ENCODE results near the gene GGPS1. TPM values are rescaled to one million over a fixed set of nuclear protein-coding genes. Genes with fewer than 3 reads are reported as not detected.
A peak's percentile ranks its signal among the peaks of the same experiment; 100 is the strongest.
"Not testable (repeated sequence)": the region's sequence is repeated elsewhere in the genome, so short reads cannot be mapped to it uniquely, and the experiment has no call there.

GGPS1 gene
- 18.7 and 23.1 TPM in 2 replicates for total RNA-seq (2014; rRNA removed; shearing (Covaris generic); ENCODE audit: low replicate concordance)

DNA sequence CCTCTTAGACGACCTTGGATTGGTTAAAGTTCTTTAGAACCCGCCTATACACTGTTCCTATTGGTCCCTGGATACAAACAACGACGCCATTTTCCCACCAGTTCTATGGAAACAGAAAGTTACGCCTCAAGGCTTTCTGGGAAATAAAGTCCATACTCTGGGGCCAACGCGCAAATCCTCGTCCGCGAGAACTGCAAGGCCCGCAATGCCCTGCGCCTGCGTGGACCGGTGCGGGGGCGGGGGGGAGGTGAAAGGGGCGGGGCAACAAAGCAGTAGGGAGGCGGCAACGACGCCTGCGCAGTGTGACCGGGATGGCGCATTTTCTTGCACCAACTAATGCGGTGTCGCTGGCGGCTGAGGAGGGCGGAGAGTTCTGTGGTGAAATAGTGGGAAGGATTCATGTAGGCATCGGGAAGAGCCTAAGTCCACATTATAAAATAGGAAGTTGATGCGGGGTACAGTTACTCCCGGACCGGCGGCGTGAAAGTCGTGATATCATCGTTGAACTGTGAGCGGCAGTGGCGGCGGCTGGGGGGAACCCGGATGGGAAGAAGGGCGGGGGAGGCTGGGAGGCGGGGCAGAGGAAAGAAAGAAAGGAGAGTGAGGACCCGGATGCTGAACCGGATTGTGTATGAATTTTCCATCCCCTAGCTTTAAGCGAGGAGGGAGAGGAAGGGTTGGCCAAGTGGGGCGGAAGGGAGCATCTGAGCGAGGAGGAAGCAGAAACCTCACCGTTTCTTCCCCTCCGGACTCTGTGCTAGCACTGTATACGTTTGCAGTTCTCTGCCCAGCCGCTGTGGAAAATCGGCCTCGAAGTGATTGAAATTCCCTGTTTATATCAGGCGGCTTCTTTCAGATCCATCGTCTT lies at the start of gene GGPS1:
TSS of gene GGPS1 (plus strand) at position 300 of the 868 bp plus-strand sequence. CDS start 6,695 bp downstream, outside the sequence.
- Histone ChIP-seq H3K4me3 (peak within 1 kb of the TSS; percentile 96), H3K36me3 (peaks cover 25% of the 10 kb centered on the region), H3K9me3 (no peaks in the 10 kb centered on the region), H3K27me3 (no peaks in the 10 kb centered on the region)
- DNase-seq, result peak; percentile 98

DNA sequence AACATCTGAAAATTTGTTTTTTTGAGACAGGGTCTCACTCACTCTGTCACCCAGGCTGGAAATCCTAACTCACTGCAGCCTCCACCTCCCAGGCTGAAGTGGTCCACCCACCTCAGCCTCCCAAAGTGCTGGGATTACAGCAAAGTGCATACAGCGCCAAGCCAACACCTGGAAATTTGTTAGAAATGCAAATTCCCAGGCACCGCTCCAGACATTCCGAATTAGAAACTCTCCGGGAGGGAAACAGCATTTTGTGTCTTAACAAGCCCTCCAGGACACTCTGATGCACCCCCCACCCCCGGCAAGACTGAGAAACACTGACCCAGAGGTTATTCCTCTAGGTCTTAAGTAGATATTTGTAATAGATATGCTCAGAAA lies 49.5 kb upstream of the GGPS1 start:
- no peaks in the 10 kb centered on the region for H3K27me3 ChIP-seq
- H3K4me3 ChIP-seq, result no peak overlapping the region
- H3K36me3 ChIP-seq, result no peaks in the 10 kb centered on the region
- DNase-seq, result no peak
- H3K9me3 ChIP-seq, result no peaks in the 10 kb centered on the region

DNA sequence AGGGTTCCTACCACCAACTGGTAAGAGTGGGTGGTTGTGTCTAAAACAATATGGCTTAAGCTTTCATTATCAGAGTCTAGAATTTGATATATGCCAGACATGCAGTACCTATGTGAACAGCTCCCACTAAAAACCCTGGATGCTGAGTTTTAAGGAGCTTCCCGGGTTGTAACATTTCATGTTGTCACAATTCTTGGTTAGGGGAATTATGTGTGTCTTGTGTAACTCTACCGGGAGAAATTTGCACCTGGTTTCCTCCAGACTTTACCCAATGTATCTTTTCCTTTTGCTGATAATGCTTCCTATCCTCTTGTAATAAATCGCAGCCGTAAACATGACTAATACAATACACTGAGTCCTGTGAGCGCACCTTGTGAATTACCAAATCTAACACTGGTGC lies 48.7 kb upstream of the GGPS1 start:
- no peak for DNase-seq
- H3K27me3 ChIP-seq, result no peaks in the 10 kb centered on the region
- H3K36me3 ChIP-seq, result no peaks in the 10 kb centered on the region
- H3K4me3 ChIP-seq, result no peak overlapping the region
- no peaks in the 10 kb centered on the region for H3K9me3 ChIP-seq

DNA sequence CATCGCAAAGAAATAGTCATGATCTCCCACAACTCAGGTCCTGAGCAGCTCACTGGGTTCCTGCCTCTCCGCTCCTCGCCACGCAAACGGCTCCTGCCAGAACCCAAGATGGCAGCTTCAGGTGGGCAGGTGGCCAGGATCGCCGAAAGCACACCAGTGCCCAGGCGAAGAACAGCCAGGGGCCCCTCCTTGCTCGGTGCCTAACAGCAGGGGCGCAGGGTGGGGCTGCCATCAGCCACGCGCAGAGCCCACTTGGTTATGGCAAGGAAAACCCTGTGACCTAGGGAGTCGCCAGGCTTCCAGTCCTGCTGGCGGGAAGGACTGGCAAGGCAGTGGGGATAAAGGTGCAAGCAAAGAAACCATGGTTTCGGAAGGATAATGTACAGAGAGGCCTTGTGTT lies 47.9 kb upstream of the GGPS1 start:
- DNase-seq, result no peak

DNA sequence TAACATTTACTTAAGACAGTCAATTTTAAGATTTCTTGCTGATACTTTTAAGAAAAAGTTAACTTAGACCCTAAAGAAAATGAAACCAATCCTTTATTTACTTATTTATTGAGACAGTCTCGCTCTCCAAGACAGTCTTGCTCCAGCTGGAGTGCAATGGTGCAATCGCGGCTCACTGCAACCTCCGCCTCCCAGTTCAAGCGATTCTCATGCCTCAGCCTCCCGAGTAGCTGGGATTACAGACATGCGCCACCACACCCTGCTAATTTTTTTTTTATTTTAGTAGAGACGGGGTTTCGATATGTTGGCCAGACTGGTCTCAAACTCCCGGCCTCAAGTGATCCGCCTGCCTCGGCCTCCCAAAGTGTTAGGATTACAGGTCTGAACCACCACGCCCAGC lies 44.7 kb upstream of the GGPS1 start:
- H3K9me3 ChIP-seq, DNase-seq, H3K36me3 ChIP-seq, H3K27me3 ChIP-seq, H3K4me3 ChIP-seq: not testable (repeated sequence)

More for the DNA sequence above, 47.9 kb upstream of the GGPS1 start:
- Histone ChIP-seq H3K36me3 (no peaks in the 10 kb centered on the region), H3K27me3 (no peaks in the 10 kb centered on the region), H3K9me3 (no peaks in the 10 kb centered on the region), H3K4me3 (no peak overlapping the region)

DNA sequence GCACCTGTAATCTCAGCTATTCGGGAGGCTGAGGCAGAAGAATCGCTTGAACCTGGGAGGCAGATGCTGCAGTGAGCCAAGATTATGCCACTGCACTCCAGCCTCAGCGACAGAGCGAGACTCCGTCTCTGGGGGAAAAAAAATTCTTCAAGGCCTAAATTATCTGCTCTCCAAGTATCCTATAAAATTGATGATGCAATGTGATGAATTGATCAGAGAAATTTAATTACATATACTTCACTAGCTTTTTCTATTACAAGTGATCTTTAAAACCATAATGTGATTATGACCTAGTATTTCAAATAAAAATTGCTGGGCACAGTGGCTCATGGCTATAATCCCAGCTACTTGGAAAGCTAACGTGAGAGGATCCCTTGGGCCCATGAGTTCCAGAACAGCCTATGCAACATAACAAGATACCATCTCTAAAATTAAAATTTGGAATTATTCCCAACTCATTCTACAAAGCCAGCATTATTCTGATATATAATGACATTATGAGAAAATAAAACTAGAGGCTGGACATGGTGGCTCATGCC lies 44.1 kb upstream of the GGPS1 start:
- Histone ChIP-seq H3K9me3 (no peaks in the 10 kb centered on the region), H3K4me3 (no peak overlapping the region), H3K27me3 (no peaks in the 10 kb centered on the region), H3K36me3 (no peaks in the 10 kb centered on the region)
- no peak for DNase-seq

DNA sequence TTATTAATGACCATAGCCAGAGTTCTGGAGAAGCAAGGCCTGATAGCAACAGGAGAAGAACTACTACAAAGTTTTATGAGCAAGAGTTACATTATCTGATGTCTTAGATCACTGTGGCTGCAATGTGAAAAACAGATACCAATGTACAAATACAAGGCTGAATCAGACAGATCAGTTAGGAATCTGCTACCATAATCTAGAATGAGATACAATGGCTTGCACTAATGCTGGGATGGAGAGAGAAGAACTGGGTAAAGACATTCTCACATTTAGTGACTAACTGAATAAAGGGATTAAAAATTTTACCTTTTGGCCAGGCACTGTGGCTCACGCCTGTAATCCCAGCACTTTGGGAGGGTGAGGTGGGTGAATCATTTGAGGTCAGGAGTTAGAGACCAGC lies 41.7 kb upstream of the GGPS1 start:
- H3K4me3 ChIP-seq, result no peak overlapping the region
- H3K9me3 ChIP-seq, result no peaks in the 10 kb centered on the region
- DNase-seq, result no peak

DNA sequence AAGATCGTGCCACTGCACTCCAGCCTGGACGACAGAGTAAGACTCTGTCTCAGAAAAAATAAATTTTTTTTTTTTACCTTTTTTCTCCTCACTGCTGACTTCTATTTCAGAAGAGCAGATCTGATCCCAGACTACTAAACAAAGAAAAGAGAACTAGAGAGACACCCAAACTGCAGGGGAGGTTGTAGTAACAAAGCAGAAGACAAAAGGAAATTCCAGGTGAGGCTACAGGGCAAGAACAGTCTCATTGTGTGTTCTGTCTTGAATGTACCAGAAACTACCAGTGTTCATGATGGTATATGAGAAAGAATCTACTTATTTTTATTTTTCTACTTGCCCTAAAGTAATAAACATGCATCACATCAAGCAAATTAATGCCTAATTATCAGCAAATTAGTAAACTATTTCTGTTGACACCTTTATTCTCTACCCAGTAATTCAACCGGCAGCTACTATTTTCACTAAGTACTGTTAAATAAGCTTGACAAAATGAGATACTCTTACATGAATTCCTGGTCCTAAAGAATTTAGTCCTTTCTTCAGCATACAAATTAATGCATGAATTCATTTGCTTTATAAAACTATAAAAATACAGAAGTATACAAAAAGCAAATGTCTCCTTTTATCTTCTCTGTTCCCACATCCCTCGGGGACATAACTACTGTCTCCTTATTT lies 41.0 kb upstream of the GGPS1 start:
- Histone ChIP-seq H3K9me3 (no peaks in the 10 kb centered on the region), H3K36me3 (no peaks in the 10 kb centered on the region), H3K4me3 (no peak overlapping the region), H3K27me3 (no peaks in the 10 kb centered on the region)
- no peak for DNase-seq

More for the DNA sequence above, 41.7 kb upstream of the GGPS1 start:
- Histone ChIP-seq H3K36me3 (no peaks in the 10 kb centered on the region), H3K27me3 (no peaks in the 10 kb centered on the region)

DNA sequence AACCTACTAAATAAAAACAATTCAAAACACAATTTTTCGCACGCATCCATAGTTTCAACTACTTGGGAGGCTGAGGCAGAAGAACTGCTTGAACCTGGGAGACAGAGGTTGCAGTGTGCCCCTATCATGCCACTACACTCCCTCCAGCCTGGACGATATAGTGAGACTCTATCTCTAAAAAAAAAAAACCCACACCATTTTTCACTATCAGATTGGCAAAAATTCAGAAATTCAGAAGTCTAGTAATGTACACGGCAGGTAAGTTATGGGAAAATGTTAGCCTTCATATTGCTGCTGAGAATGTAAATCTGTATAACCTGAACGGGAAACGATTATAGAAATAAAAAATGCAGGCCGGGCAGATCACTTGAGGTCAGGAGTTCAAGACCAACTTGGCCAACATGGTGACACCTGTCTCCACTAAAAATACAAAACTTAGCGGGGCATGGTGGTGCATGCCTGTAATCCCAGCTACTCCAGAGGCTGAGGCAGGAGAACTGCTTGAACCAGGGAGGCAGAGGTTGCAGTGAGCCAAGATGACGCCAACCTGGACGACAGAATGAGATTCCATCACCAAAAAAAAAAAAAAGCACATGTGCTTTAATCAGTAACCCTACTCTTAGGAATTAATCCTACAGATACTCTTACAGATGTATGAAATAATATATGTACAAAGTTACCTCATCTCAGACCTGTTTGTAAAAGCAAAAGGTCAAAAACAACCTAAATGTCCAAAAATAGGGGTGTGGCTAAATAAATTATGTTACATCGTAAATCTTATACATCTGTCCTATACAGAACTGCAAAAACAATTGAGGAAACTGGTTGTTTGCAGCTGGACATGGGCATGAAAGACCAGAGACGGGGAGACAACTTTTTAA lies 38.3 kb upstream of the GGPS1 start:
- no peak overlapping the region for H3K4me3 ChIP-seq
- no peaks in the 10 kb centered on the region for H3K9me3 ChIP-seq
- H3K27me3 ChIP-seq, result no peaks in the 10 kb centered on the region
- no peak for DNase-seq
- no peaks in the 10 kb centered on the region for H3K36me3 ChIP-seq

DNA sequence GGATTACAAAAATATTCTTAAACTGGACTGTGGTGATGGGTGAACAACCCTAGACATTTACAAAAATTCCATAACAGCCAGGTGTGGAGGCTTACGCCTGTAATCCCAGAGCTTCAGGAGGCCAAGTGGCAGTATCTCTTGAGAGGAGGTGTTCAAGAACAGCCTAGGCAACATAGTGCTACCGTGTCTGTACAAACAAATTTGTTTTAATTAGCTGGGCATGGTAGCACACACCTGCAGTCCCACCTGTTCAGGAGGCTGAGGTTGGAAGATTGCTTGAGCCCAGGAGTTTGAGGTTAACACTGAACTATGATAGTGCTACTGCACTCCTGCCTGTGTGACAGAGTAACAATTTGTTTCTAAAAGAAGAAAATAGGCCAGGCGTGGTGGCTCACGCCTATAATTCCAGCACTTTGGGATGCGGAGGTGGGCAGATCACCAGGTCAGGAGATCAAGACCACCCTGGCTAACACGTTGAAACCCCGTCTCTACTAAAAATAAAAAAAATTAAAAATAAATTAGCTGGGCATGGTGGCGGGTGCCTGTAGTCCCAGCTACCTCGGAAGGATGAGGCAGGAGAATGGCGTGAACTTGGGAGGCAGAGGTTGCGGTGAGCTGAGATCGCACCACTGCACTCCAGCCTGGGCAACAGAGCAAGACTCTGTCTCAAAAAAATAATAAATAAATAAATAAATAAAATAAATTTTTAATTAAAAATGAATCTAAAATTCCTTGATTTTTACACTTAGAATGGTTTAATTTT lies 37.4 kb upstream of the GGPS1 start:
- DNase-seq, result no peak
- Histone ChIP-seq H3K4me3 (no peak overlapping the region), H3K9me3 (no peaks in the 10 kb centered on the region), H3K27me3 (no peaks in the 10 kb centered on the region), H3K36me3 (no peaks in the 10 kb centered on the region)

DNA sequence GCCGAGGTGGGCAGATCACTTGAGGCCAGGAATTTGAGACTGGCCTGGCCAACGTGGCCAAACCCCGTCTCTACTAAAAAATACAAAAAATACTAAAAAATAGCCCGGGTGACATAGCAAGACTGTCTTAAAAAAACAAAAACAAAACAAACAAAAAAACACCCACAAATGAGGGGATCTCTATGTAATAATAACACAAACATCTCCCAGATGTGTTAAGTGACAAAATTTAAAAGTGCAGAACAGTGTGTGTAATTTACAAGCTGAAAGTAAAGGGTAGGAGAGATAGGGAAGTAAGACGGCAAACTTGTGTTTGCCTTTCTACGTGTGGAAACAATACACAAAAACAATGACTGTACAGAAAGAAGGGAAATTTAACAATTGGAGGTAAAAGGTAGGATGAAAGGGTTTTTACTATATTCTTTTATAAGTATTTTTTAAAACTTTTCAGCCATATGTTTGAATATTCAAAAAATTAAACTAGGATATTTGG lies 36.7 kb upstream of the GGPS1 start:
- no peaks in the 10 kb centered on the region for H3K27me3 ChIP-seq
- no peak overlapping the region for H3K4me3 ChIP-seq
- no peaks in the 10 kb centered on the region for H3K36me3 ChIP-seq
- no peaks in the 10 kb centered on the region for H3K9me3 ChIP-seq
- DNase-seq, result no peak

DNA sequence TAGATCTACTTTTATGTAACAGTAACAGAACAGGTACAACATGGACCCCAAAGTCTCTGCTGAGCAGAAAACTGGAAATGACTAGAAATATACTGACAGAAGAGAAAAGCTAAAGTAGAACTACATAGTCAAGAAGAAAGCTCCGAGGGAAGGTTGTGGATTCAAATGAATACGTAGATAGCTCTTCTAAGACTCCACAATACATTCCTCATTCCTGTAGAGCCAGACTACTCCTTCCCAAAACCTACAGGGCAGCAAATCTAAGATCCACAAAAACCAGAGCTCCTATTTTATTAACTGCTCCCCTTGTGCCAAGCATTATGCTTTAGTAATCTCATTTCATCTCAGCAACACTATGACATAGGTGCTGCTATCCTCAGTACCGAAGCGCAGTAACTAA lies 35.6 kb upstream of the GGPS1 start:
- Histone ChIP-seq H3K27me3 (no peaks in the 10 kb centered on the region), H3K9me3 (peaks cover 8% of the 10 kb centered on the region), H3K4me3 (no peak overlapping the region), H3K36me3 (0 out of 2 replicates have a peak, but pooled peaks cover 2% of the 10 kb centered on the region)
- no peak for DNase-seq

DNA sequence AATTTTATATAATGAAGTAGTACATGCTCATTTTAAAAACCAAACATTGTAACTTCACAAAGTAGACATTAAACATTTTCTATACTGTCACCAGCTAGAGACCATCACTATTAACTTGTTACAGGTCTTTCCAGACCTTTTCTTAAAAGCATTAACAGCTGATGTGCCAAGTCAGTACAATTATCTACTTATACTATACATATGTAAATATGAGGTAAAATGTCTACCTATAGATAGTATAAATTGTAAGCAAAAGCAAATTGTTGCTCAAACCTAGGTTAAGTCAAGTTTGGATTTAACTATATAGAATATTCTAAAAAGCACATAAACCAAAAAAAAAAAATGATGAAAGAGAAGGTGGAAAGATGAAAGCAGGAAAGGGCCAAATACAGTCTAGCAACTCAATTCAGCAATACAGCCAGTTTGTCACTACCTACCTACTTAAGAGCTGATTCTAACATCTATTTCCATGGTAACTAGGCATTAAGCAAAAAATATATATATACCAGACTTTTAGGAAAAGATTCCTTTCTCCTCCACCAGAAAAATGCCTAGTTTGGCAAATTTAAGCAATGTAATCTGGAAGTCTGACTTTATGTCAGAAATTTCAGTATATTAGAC lies 34.9 kb upstream of the GGPS1 start:
- no peak for DNase-seq
- no peaks in the 10 kb centered on the region for H3K27me3 ChIP-seq
- 0 out of 2 replicates have a peak, but pooled peaks cover 4% of the 10 kb centered on the region for H3K36me3 ChIP-seq
- H3K4me3 ChIP-seq, result no peak overlapping the region
- peaks cover 10% of the 10 kb centered on the region for H3K9me3 ChIP-seq

DNA sequence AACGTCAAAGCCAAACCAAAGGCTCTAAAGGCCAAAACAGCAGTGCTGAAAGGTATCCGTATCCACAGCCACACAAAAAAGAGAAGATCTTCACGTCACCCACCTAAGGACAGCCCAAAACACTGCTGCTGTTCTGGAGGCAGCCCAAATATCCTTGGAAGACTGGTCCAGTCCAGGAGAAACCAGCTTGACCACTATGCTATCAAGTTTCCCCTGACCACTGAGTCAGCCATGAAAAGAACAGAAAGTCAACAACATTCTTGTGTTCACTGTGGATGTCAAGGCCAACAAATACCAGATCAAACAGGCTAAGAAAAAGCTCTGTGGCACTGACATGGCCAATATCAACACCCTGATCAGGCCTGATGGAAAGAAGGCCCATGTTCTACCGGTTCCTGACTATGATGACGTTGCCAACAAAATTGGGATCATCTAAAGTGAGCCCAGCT lies 32.4 kb upstream of the GGPS1 start:
- DNase-seq, result peak; percentile 23
- no peak overlapping the region for H3K4me3 ChIP-seq
- H3K9me3 ChIP-seq, result peaks cover 10% of the 10 kb centered on the region
- no peaks in the 10 kb centered on the region for H3K27me3 ChIP-seq
- H3K36me3 ChIP-seq, result 0 out of 2 replicates have a peak, but pooled peaks cover 4% of the 10 kb centered on the region

DNA sequence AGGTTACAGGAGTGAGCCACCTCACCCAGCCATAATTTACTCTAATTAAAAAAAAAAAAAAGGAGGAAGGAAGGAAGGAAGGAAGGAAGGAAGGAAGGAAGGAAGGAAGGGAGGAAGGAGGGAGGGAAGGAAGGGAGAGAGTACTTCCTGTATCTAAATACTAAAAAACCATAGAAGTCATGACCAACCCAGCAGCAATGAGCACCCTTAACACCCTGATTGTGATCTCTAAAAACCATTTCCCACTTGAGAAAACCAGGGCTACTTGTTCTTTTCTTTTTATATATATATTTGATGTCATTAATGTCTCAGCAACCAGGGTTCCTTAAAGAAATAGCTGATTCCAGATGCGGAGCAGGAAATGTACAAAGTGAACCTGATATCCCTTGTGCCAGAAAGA lies 31.6 kb upstream of the GGPS1 start:
- DNase-seq, result no peak
- Histone ChIP-seq H3K9me3 (peaks cover 10% of the 10 kb centered on the region), H3K36me3 (0 out of 2 replicates have a peak, but pooled peaks cover 4% of the 10 kb centered on the region), H3K27me3 (no peaks in the 10 kb centered on the region), H3K4me3 (no peak overlapping the region)
